IMR-90 (cell line): ENCODE results near the gene SIN3B.

Experiments
- BHLHE40 ChIP-seq: fragments of 150-350 bp; IDR thresholded peaks from 2 replicates; pipeline ENCODE4 v1.6.1; 2016; ENCODE audit warnings: mild to moderate bottlenecking, low read depth, low read length
- CEBPB ChIP-seq: IDR thresholded peaks from 2 replicates; pipeline ENCODE4 v1.6.1; 2012; ENCODE audit warnings: low read depth, low read length, improper control_type of control experiment
- CHD1 ChIP-seq: IDR thresholded peaks from 2 replicates; pipeline ENCODE4 v1.6.1; 2012; ENCODE audit warnings: low read depth, low read length, improper control_type of control experiment
- ELK1 ChIP-seq: fragments of 150-350 bp; IDR thresholded peaks from 2 replicates; pipeline ENCODE4 v1.6.1; 2016; ENCODE audit warnings: low read depth, mild to moderate bottlenecking, low read length, moderate library complexity, borderline replicate concordance
- FOS ChIP-seq: fragments of 150-350 bp; IDR thresholded peaks from 2 replicates; pipeline ENCODE4 v1.6.1; 2016; ENCODE audit warnings: low read depth, low read length
- MAZ ChIP-seq: IDR thresholded peaks from 2 replicates; pipeline ENCODE4 v1.6.1; 2012; ENCODE audit warnings: low read depth, mild to moderate bottlenecking, low read length, improper control_type of control experiment, moderate library complexity, borderline replicate concordance
- MXI1 ChIP-seq: IDR thresholded peaks from 2 replicates; pipeline ENCODE4 v1.6.1; 2012; ENCODE audit warnings: low read depth, mild to moderate bottlenecking, low read length, moderate library complexity, borderline replicate concordance
- POLR2A ChIP-seq: IDR thresholded peaks from 2 replicates; pipeline ENCODE4 v1.6.1; 2012; ENCODE audit warnings: mild to moderate bottlenecking, low read depth, low read length
- RAD21 ChIP-seq: IDR thresholded peaks from 2 replicates; pipeline ENCODE4 v1.6.1; 2012; ENCODE audit warnings: low read length, improper control_type of control experiment
- RCOR1 ChIP-seq: IDR thresholded peaks from 2 replicates; pipeline ENCODE4 v1.6.1; 2012; ENCODE audit warnings: mild to moderate bottlenecking, low read length, improper control_type of control experiment; ENCODE audit not compliant: insufficient replicate concordance
- RFX5 ChIP-seq: IDR thresholded peaks from 2 replicates; pipeline ENCODE4 v1.8.0; 2012; ENCODE audit warnings: low read depth, mild to moderate bottlenecking, low read length, moderate library complexity
- SMC3 ChIP-seq: fragments of 150-350 bp; IDR thresholded peaks from 2 replicates; pipeline ENCODE4 v1.6.1; 2016; ENCODE audit warnings: low read depth, mild to moderate bottlenecking, antibody characterized with exemption, low read length, moderate library complexity
- USF2 ChIP-seq: fragments of 150-350 bp; IDR thresholded peaks from 2 replicates; pipeline ENCODE4 v1.6.1; 2017; ENCODE audit warnings: mild to moderate bottlenecking, antibody characterized with exemption, low read length, low read depth
- TF ChIP-seq, protein P1 (sequence below): conservative IDR thresholded peaks from 2 replicates; pipeline ENCODE4 v1.5.1; 2012; ENCODE audit warnings: mild to moderate bottlenecking, low read depth, low read length, improper control_type of control experiment

DNA sequence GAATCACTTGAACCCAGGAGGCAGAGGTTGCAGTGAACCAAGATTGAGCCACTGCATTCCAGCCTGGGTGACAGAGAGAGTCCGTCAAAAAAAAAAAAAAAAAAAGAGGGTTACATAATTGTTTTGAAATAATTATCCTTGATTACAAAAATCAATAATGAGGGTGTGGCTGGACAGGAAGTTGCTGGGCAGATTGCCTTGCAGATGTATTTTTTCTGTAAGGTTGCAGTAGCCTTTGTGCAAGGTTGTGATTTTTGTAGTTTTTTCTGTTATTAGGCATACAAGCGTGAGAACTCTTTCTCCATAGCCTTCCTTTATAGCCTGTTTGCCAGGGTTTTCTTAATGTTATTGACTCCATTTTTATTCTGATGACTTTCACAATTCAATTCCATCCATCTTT, 40.7 kb upstream of the SIN3B start:
- no peak for TF ChIP-seq SMC3
- TF ChIP-seq, protein P1, sequence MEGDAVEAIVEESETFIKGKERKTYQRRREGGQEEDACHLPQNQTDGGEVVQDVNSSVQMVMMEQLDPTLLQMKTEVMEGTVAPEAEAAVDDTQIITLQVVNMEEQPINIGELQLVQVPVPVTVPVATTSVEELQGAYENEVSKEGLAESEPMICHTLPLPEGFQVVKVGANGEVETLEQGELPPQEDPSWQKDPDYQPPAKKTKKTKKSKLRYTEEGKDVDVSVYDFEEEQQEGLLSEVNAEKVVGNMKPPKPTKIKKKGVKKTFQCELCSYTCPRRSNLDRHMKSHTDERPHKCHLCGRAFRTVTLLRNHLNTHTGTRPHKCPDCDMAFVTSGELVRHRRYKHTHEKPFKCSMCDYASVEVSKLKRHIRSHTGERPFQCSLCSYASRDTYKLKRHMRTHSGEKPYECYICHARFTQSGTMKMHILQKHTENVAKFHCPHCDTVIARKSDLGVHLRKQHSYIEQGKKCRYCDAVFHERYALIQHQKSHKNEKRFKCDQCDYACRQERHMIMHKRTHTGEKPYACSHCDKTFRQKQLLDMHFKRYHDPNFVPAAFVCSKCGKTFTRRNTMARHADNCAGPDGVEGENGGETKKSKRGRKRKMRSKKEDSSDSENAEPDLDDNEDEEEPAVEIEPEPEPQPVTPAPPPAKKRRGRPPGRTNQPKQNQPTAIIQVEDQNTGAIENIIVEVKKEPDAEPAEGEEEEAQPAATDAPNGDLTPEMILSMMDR, result no peak
- TF ChIP-seq ELK1, result no peak
- TF ChIP-seq POLR2A, result no peak
- no peak for TF ChIP-seq CEBPB
- no peak for TF ChIP-seq MXI1
- TF ChIP-seq RFX5, result no peak
- TF ChIP-seq BHLHE40, result no peak
- no peak for TF ChIP-seq USF2
- TF ChIP-seq RCOR1, result no peak
- TF ChIP-seq FOS, result no peak
- TF ChIP-seq CHD1, result no peak
- no peak for TF ChIP-seq MAZ
- TF ChIP-seq RAD21, result no peak
